Cardiac ventricle fibroblast (primary cell): ENCODE data around the gene PRMT2. TPM values are rescaled to one million over a fixed set of nuclear protein-coding genes. Genes with fewer than 3 reads are reported as not detected.

Source experiments
- total RNA-seq: library from RNA; depleted of rRNA; stranded (reverse); fragments of >200 nt; gene quantifications from 2 replicates; pipeline ENCODE4 v1.2.3, GENCODE V29; 2015

Gene PRMT2
- total RNA-seq: 64.3 and 64.6 TPM in 2 replicates

DNA sequence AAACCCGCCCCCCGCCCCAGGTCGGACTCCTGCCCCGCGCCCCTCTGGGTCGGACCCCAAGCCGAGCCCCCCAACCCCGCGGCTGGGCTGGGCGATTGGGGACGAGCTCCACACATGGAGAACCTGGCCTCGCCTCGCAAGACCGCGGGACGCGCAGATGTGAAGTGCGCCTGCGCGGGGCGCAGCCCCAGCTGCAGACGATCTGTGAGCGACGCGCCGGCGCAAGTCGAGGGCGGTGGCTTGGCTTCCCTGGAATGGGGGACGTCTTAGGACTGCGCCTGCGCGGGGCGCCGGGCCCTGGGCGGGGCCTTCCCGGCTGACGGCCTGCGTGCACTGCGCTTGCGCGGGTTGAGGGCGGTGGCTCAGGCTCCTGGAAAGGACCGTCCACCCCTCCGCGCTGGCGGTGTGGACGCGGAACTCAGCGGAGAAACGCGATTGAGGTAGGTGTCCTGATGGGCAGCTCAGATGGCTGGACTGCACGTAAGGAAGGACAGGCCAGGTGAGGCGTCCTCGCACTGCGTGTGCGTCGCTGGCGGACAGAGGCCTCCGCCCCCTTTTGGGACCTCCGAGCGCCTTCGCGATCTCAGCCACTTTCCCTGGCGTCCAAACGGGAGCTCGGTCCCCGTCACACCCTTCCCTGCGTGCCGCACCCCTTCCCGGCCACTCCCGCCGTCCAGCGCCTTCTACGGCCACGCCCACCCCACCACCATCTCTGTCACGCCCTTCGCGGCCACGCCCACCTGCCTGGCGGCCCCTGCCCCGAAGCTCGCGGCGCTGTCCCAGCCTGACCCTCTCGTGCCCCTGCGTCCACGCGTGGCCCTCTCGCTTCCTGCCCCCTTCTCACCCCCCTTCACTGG lies at the start of gene PRMT2:
Gene PRMT2 (plus strand): TSS at position 351 of the 857 bp plus-strand sequence. CDS start 1,278 bp downstream, outside the sequence.

DNA sequence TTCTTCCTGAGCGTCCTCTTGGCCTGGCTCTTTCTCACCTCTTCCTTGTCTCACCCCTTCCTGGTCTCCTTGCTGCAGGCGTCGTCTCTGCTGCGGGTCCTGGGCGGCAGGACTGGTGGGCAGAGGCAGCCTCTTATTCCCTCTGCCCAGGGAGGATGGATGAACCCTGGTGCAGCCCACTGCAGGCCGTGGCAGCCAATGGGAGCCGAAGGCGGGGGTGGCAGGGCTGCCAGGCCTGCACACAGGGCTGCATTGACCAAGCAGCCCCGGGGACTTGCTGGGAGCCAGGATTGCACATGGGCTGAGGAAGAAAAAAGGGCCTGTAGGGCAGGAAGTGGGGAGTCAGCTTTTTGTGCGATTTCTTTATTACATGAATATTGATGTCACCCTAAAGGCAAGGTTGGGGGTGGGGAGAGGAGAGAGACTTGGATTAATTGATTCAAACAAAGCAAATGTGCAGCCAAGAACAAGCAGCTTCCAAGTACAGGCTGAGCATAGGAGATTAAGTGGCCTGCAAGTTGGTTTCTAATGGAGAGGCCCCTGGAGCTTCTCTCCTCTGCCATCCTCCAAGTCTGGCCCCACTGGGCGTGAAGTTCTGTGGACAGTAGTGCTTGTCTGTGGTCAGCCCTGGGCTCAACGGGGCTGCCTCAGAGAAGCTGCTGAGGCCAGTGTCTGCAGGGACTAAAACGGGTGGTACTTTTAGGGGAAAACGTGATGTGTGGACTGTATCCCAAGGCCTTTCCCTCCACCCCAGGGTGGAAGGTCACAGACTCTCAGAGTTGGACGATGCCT lies 30.3 kb upstream of the PRMT2 start, which contains the start of gene S100B:
Gene S100B (minus strand): TSS at position 108 of the 792 bp plus-strand sequence. CDS start 2,667 bp downstream, outside the sequence.

Other genes with a start within 250 kb of the PRMT2 start
- 17.1 and 18.9 TPM in 2 replicates for gene DIP2A, start 176.8 kb upstream of the PRMT2 start, total RNA-seq
- gene S100B, start 30.6 kb upstream of the PRMT2 start, total RNA-seq: 0.62 TPM in 1 of 2 replicates, not detected in the other